Keratinocyte (primary cell): ENCODE results near the gene RNF38. TPM values are rescaled to one million over a fixed set of nuclear protein-coding genes. Genes with fewer than 3 reads are reported as not detected.

Source experiments
- DNase-seq: peaks from one replicate; pipeline ENCODE4 v3.0.0-alpha.2; 2011; ENCODE audit warnings: low read depth, missing footprints, low spot score
- FAIRE-seq: peaks from 2 replicates; lab custom pipeline; 2011; peaks lifted over from hg19 to GRCh38; lab: Jason Lieb, UNC
- H2AFZ ChIP-seq: 2 replicates; pipeline ENCODE4 v1.6.0; 2012; ENCODE audit warnings: low read length, control low read depth, inconsistent platforms; ENCODE audit not compliant: control insufficient read depth
- H3K27ac ChIP-seq: 2 replicates; pipeline ENCODE4 v1.5.1; 2011; ENCODE audit warnings: low read length; ENCODE audit not compliant: control insufficient read depth, insufficient read depth
- H3K27me3 ChIP-seq: 3 replicates; pipeline ENCODE4 v1.6.0; 2011; ENCODE audit warnings: low read length; ENCODE audit not compliant: control insufficient read depth, insufficient read depth; ENCODE audit errors: extremely low read depth
- H3K36me3 ChIP-seq, 2 experiments: 2 replicates in 1 of 2; 3 replicates in 1 of 2; pipeline ENCODE4 v1.5.1; 2011; ENCODE audit warnings: low read length in 2 of 2, mild to moderate bottlenecking in 1 of 2; ENCODE audit not compliant: control insufficient read depth in 2 of 2, insufficient read depth in 2 of 2; ENCODE audit errors: extremely low read depth in 1 of 2
- H3K4me1 ChIP-seq: 3 replicates; pipeline ENCODE4 v1.5.1; 2011; ENCODE audit warnings: low read length; ENCODE audit not compliant: control insufficient read depth, insufficient read depth; ENCODE audit errors: extremely low read depth
- H3K4me2 ChIP-seq: 3 replicates; pipeline ENCODE4 v1.6.0; 2011; ENCODE audit warnings: low read depth, low read length; ENCODE audit not compliant: control insufficient read depth, insufficient read depth; ENCODE audit errors: extremely low read depth
- H3K4me3 ChIP-seq, 3 experiments: fragments of 200-600 bp in 1 of 3; sonication (generic) in 1 of 3; 2 replicates in 2 of 3; 3 replicates in 1 of 3; pipeline ENCODE4 v1.5.1; 2011 to 2016; ENCODE audit warnings: low read length in 3 of 3, mild to moderate bottlenecking in 3 of 3, control low read depth in 2 of 3, inconsistent platforms in 1 of 3, low read depth in 1 of 3, mixed read lengths in 1 of 3, mixed run types in 1 of 3, moderate library complexity in 1 of 3; ENCODE audit not compliant: control insufficient read depth in 2 of 3, insufficient read depth in 2 of 3; ENCODE audit errors: extremely low read depth in 1 of 3
- H3K79me2 ChIP-seq: 2 replicates; pipeline ENCODE4 v1.6.0; 2012; ENCODE audit warnings: low read length; ENCODE audit not compliant: control insufficient read depth, insufficient read depth
- H3K9ac ChIP-seq: 3 replicates; pipeline ENCODE4 v1.6.0; 2011; ENCODE audit warnings: low read length; ENCODE audit not compliant: control insufficient read depth, insufficient read depth; ENCODE audit errors: extremely low read depth
- H3K9me1 ChIP-seq: 3 replicates; pipeline ENCODE4 v1.6.0; 2011; ENCODE audit warnings: low read length; ENCODE audit not compliant: control insufficient read depth, insufficient read depth; ENCODE audit errors: extremely low read depth
- H3K9me3 ChIP-seq: 2 replicates; pipeline ENCODE4 v1.5.1; 2012; ENCODE audit warnings: low read depth, low read length; ENCODE audit not compliant: control insufficient read depth
- H4K20me1 ChIP-seq: 3 replicates; pipeline ENCODE4 v1.6.0; 2011; ENCODE audit warnings: low read length; ENCODE audit not compliant: control insufficient read depth, insufficient read depth; ENCODE audit errors: extremely low read depth
- EZH2 ChIP-seq: IDR thresholded peaks from one replicate; pipeline ENCODE4 v1.6.1; 2012; ENCODE audit warnings: inconsistent platforms, mild to moderate bottlenecking, low read length, moderate library complexity
- dilution Hi-C: fragments of 300-500 bp; cut with MboI; formaldehyde crosslinking; loops from one replicate; pipeline ENCODE4 v1.7.0; 2020; ENCODE audit warnings: low sequenced_read_pairs; ENCODE audit not compliant: extremely low pct_ligation_motif_present
- polyA plus RNA-seq, 5 experiments: library from polyadenylated mRNA; depleted of rRNA in 3 of 5; stranded (reverse) in 3 of 5; stranded (forward) in 1 of 5; unstranded in 1 of 5; fragments of >200 nt; gene quantifications; 1 replicate in 1 of 5; 2 replicates in 3 of 5; 3 replicates in 1 of 5; pipeline versions ENCODE4 v1.2.1 to v1.2.3, GENCODE V29; 2011 to 2012; ENCODE audit warnings: missing spikeins in 2 of 5, low read depth in 1 of 5, low replicate concordance in 1 of 5
- TF ChIP-seq, protein P1 (sequence below), 3 experiments: IDR thresholded peaks in 1 of 3; conservative IDR thresholded peaks in 1 of 3; optimal IDR thresholded peaks in 1 of 3; 2 replicates in 2 of 3; 3 replicates in 1 of 3; pipeline versions ENCODE3 to v1.5.1; 2011; ENCODE audit warnings: low read length in 3 of 3, mild to moderate bottlenecking in 3 of 3, moderate library complexity in 2 of 3, control low read depth in 1 of 3, inconsistent platforms in 1 of 3; ENCODE audit not compliant: insufficient read depth in 2 of 3; ENCODE audit errors: extremely low read depth in 1 of 3

The RNF38 gene
- polyA plus RNA-seq, 1 donor (not counting 4 experiments of a cell fraction or from before 2014, with no cell fraction given) = 12.5 TPM

DNA sequence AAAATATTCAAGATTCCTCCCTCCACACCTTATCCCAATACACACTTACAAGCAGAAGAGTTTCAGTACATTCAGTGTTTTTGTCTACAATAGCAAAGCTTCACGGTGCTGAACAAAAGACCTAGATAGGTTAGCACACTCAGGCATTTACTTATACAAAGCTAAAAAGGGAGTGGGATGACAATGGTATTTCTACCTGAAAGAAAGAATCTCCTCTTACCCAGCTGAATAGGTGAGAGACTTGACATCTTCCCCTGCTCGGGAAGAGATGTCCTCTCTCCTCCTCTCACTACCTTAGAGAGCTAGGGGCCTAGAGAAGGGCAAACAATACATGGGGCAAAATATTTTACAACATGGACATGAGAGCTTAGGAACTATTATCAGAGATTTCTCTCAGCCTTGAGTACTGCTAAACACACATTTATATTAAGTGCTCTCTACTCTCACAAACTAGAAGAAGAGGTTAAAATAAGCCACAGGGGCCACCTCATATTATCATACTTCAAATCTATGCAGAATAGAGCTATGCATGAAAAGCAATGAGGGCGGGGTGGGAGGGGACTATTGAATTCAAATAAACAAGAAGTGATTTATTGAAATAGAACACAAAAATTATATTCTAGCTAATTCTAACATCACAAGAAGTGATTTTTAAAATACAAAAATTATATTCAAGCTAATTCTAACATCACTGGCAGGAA, 38.6 kb upstream of the RNF38 start:
- H3K27me3 ChIP-seq = no peaks in the 10 kb centered on the region
- DNase-seq = no peak
- FAIRE-seq = no peak
- no peaks in the 10 kb centered on the region for H3K9me1 ChIP-seq
- H3K27ac ChIP-seq = no peak overlapping the region
- no peak overlapping the region for H3K9ac ChIP-seq
- peaks cover 9% of the 10 kb centered on the region for H3K79me2 ChIP-seq
- peaks cover 1% of the 10 kb centered on the region for H3K4me1 ChIP-seq
- no peaks in the 10 kb centered on the region for H3K36me3 ChIP-seq
- TF ChIP-seq, protein P1, sequence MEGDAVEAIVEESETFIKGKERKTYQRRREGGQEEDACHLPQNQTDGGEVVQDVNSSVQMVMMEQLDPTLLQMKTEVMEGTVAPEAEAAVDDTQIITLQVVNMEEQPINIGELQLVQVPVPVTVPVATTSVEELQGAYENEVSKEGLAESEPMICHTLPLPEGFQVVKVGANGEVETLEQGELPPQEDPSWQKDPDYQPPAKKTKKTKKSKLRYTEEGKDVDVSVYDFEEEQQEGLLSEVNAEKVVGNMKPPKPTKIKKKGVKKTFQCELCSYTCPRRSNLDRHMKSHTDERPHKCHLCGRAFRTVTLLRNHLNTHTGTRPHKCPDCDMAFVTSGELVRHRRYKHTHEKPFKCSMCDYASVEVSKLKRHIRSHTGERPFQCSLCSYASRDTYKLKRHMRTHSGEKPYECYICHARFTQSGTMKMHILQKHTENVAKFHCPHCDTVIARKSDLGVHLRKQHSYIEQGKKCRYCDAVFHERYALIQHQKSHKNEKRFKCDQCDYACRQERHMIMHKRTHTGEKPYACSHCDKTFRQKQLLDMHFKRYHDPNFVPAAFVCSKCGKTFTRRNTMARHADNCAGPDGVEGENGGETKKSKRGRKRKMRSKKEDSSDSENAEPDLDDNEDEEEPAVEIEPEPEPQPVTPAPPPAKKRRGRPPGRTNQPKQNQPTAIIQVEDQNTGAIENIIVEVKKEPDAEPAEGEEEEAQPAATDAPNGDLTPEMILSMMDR (optimal IDR thresholded peaks at IDR 0.05 in 1 of 3, IDR thresholded peaks at IDR 0.05 in 1 of 3, conservative IDR thresholded peaks at IDR 0.05 in 1 of 3; ENCODE audit: extremely low read depth in 1 of 3, insufficient read depth in 2 of 3, low read length in 3 of 3) = no peak
- TF ChIP-seq EZH2 = no peak
- dilution Hi-C loops = no loop called here
- H2AFZ ChIP-seq = no peak overlapping the region
- no peak overlapping the region for H3K4me2 ChIP-seq
- H4K20me1 ChIP-seq = no peaks in the 10 kb centered on the region
- H3K4me3 ChIP-seq = no peak overlapping the region
- H3K9me3 ChIP-seq = no peaks in the 10 kb centered on the region

DNA sequence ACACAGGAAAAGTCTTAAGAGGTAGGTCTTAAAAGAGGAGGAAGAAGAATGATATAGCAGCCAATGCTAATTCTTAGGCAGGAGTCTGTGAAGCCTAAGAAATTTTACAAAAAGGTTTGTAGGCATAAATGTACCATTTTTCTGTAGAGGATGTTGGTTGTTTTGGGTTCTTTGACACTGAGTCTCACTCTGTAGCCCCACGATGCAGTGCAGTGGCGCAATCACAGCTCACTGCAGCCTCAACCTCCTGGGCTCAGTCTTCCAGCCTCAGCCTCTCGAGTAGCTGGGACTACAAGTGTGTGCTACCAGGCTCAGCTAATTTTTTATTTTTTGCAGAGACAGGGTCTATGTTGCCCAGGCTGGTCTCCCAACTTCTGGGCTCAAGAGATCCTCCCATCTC, 37.7 kb upstream of the RNF38 start:
- no peak overlapping the region for H3K4me2 ChIP-seq
- dilution Hi-C loops = no loop called here
- H3K27me3 ChIP-seq = no peaks in the 10 kb centered on the region
- no peak overlapping the region for H3K4me3 ChIP-seq
- H3K9ac ChIP-seq = no peak overlapping the region
- no peak overlapping the region for H3K27ac ChIP-seq
- no peaks in the 10 kb centered on the region for H3K9me3 ChIP-seq
- no peaks in the 10 kb centered on the region for H3K36me3 ChIP-seq
- no peak for TF ChIP-seq EZH2
- TF ChIP-seq, protein P1 (optimal IDR thresholded peaks at IDR 0.05 in 1 of 3, IDR thresholded peaks at IDR 0.05 in 1 of 3, conservative IDR thresholded peaks at IDR 0.05 in 1 of 3; ENCODE audit: extremely low read depth in 1 of 3, insufficient read depth in 2 of 3, low read length in 3 of 3) = no peak
- H2AFZ ChIP-seq = no peak overlapping the region
- H3K79me2 ChIP-seq = peaks cover 6% of the 10 kb centered on the region
- H3K9me1 ChIP-seq = no peaks in the 10 kb centered on the region
- no peaks in the 10 kb centered on the region for H3K4me1 ChIP-seq
- no peak for DNase-seq
- H4K20me1 ChIP-seq = no peaks in the 10 kb centered on the region
- FAIRE-seq = no peak
